GM13977 (cell line): Measurements from ENCODE around the gene CADM2.

Source experiments
- DNase-seq: peaks from one replicate; pipeline ENCODE4 v3.0.0; 2012; ENCODE audit warnings: low spot score
- in situ Hi-C: fragments of 300-500 bp; cut with MboI; formaldehyde crosslinking; loops from one replicate; pipeline ENCODE4 v1.12.0; 2022; ENCODE audit warnings: low sequenced_read_pairs, low pct_unique_long_range_greater_than_20kb, mixed read lengths, inconsistent platforms; ENCODE audit not compliant: unreplicated experiment
- TF ChIP-seq, protein P1 (sequence below): IDR thresholded peaks from 2 replicates; pipeline ENCODE4 v1.5.1; 2012; ENCODE audit warnings: mild to moderate bottlenecking, control low read depth; ENCODE audit not compliant: insufficient read depth; ENCODE audit errors: extremely low read depth, missing control alignments

CADM2 gene

DNA sequence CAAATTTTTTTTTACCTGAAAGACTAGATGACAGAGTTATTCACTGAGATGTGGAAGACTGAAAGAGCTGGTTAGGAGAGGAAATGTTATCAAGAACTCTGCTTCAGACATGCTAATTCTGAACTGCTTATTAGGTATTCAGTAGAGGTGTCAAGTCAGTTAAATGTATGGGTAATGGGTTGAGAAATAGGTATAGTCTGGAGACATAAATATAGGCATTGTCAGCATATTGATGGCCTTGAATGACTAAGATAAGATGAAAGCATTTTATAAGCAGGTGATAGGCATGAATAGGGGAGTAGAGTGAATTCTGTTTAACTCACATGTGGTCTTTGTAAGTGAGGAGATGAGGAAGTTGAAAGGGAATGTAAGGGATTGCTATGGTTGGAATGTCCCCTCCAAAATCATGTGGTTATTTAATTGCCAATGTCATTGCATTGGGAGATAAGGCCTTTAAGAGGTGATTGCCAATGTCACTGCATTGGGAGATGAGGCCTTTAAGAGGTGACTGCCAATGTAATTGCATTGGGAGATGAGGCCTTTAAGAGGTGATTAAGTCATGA is 904.2 kb downstream of the CADM2 start:
- DNase-seq: no peak
- TF ChIP-seq, protein P1, sequence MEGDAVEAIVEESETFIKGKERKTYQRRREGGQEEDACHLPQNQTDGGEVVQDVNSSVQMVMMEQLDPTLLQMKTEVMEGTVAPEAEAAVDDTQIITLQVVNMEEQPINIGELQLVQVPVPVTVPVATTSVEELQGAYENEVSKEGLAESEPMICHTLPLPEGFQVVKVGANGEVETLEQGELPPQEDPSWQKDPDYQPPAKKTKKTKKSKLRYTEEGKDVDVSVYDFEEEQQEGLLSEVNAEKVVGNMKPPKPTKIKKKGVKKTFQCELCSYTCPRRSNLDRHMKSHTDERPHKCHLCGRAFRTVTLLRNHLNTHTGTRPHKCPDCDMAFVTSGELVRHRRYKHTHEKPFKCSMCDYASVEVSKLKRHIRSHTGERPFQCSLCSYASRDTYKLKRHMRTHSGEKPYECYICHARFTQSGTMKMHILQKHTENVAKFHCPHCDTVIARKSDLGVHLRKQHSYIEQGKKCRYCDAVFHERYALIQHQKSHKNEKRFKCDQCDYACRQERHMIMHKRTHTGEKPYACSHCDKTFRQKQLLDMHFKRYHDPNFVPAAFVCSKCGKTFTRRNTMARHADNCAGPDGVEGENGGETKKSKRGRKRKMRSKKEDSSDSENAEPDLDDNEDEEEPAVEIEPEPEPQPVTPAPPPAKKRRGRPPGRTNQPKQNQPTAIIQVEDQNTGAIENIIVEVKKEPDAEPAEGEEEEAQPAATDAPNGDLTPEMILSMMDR: no peak
- in situ Hi-C loops: no loop called here

DNA sequence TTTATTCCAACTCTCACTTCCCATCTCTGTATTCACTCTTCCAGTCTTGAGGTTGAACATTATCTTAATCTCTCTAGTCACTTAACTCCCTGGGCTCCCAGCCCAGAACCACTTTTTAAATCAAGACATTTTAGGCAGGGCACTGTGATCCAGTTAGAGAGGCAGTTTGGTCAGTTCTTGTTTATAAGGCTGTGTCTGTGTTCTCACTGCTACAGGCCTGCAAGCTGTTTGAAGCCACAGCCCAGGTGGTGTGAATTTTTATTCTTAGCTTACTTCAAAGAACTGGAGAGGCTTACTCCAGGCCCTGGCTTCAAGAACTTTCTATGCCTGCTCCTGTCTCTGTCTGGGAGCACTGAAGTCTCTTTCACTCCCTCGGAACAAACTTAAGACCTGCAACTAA is 906.1 kb downstream of the CADM2 start:
- in situ Hi-C loops: no loop called here
- TF ChIP-seq, protein P1: no peak
- DNase-seq: no peak

DNA sequence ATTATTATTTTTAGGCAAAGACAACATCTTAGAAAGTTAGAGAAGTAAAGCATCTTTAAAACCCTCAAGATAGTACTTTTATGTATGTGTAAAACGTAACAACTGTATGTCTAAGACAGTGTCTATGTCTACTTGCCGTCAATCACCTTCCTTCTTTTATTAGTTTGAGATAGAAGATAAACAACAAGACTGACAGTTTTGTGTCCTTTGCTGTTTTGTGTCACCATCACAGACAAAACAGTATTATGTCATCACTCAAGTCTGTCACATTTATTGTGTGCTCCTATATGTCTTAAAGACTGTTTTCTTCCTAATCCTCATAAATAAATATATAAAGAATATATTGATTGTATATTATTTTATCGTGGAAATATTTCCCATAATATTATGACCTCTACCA is 908.3 kb downstream of the CADM2 start:
- in situ Hi-C loops: no loop called here
- DNase-seq: no peak
- TF ChIP-seq, protein P1: no peak

DNA sequence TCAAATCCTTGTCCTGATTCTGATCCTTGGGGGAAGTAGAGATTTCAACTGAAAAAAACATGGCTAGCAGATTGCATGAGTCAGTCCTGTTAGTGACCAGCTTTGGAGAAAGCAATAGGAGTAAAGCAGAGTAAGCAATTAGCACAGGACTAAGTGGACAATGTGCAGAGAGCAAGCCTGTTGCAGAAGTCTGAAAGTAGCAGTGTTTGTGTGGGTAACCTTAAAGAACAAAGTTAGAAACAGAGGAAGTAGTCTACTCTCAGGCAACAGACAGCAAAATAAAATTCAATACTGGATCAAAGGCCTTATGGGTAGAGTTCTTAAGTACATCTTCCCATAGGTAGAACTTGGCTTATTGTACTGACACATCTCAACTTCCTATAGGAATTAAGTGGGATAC is 916.8 kb downstream of the CADM2 start:
- in situ Hi-C loops: no loop called here
- no peak for DNase-seq
- TF ChIP-seq, protein P1: no peak

DNA sequence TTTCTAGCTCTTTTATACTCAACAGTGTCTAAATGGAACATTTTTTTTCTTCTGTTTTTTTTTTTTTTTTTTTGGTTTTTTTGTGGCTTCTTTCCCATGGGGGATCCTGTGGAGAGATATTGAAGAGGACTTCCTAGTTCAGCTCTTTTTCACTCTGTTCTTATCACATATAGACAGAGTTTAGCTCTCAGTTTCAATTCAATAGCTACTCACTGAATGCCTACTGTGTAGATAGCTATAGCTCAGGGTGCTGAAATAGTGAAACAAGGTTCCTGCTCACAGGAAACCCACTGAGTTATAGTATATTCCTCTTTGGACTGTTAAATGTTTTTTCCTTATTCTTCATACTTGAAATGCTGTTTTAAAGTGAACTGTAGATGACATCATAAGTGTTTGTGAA is 918.8 kb downstream of the CADM2 start:
- in situ Hi-C loops: no loop called here
- no peak for DNase-seq
- TF ChIP-seq, protein P1: no peak

DNA sequence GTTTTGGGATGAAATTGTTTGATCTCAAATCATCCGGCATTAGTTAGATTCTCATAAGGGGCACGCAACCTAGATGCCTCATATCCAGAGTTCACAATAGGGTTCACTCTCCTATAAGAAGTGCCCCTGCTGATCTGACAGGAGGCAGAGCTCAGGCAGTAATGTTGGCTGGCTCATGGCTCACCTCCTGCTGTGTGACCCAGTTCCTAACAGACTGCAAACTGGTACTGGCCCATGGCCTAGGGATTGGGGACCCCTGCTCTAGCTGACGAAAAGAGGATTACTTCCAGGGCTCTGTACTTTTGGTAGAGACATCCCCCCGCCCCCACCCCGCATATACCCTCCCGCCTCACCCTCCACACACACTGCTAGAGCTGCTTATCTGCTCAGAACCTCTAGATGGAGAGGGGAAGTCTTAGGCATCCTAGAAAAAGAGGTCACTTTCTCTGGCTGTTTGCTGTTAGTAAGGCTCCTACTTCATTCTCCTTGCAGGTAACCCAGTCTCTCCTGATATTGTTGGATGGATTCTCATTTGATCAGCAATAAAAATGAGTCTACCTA is 923.1 kb downstream of the CADM2 start:
- TF ChIP-seq, protein P1: no peak
- in situ Hi-C loops: no loop called here

More for the DNA sequence above, 923.1 kb downstream of the CADM2 start:
- DNase-seq: no peak
